Erythroblast (primary cell): ENCODE measurements around the gene MARCHF4.

Experiments used
- GATA1 ChIP-seq: IDR thresholded peaks from 2 replicates; pipeline ENCODE4 v1.6.1; 2011; ENCODE audit warnings: low read depth, mild to moderate bottlenecking, control low read depth, low read length, moderate library complexity
- POLR2A ChIP-seq: IDR thresholded peaks from 2 replicates; pipeline ENCODE4 v1.6.1; 2011; ENCODE audit warnings: mild to moderate bottlenecking, low read length

DNA sequence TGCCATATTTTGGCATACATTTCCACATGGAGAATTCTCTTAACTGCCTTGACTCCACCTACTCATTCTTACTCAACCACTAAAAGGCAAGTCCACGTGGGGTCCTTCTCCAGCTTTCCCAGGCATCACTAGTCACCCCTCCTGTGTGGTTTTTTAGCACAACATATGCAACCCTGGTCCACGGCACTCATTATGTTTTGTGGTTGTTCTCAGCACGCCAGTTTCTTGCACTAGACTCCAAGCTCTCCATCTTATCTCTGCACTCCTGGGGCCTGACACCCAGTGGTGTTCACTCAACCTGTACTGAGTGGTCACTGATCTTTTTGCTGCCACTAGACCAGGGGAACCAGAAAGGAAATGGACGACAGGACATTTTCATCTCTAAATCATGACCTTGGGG is 18.0 kb downstream of the MARCHF4 start:
- TF ChIP-seq POLR2A (no peak), GATA1 (no peak)
